NB4 (cell line): ENCODE results near the gene HPSE.

ENCODE experiments used
- CTCF ChIP-seq: IDR thresholded peaks from one replicate; pipeline ENCODE4 v1.5.1; 2012; ENCODE audit warnings: low read depth, low read length
- POLR2A ChIP-seq: IDR thresholded peaks from 2 replicates; pipeline ENCODE4 v1.6.1; 2011; ENCODE audit warnings: mild to moderate bottlenecking; ENCODE audit not compliant: insufficient read length; ENCODE audit errors: extremely low read depth

- no peak for TF ChIP-seq CTCF
- TF ChIP-seq POLR2A: no peak
Measured at GRCh38 chr4:83370640-83370906, 35.9 kb upstream of the HPSE start.
